GM18499 (cell line): ENCODE data around the gene TACC2.
"Not testable (repeated sequence)": the region's sequence is repeated elsewhere in the genome, so short reads cannot be mapped to it uniquely, and the experiment has no call there.

Source experiments
- ATAC-seq: cut with Tn5 transposase; IDR thresholded peaks from one replicate; pipeline ENCODE4 v1.9.1; 2021; ENCODE audit warnings: moderate number of reproducible peaks; ENCODE audit not compliant: insufficient read depth, unreplicated experiment

TACC2 gene

GRCh38 chr10:122084286-122085041 lies 95.5 kb downstream of the TACC2 start:
- no peak for ATAC-seq

- ATAC-seq: no peak
Measured at GRCh38 chr10:122085423-122085911, 96.5 kb downstream of the TACC2 start.

DNA sequence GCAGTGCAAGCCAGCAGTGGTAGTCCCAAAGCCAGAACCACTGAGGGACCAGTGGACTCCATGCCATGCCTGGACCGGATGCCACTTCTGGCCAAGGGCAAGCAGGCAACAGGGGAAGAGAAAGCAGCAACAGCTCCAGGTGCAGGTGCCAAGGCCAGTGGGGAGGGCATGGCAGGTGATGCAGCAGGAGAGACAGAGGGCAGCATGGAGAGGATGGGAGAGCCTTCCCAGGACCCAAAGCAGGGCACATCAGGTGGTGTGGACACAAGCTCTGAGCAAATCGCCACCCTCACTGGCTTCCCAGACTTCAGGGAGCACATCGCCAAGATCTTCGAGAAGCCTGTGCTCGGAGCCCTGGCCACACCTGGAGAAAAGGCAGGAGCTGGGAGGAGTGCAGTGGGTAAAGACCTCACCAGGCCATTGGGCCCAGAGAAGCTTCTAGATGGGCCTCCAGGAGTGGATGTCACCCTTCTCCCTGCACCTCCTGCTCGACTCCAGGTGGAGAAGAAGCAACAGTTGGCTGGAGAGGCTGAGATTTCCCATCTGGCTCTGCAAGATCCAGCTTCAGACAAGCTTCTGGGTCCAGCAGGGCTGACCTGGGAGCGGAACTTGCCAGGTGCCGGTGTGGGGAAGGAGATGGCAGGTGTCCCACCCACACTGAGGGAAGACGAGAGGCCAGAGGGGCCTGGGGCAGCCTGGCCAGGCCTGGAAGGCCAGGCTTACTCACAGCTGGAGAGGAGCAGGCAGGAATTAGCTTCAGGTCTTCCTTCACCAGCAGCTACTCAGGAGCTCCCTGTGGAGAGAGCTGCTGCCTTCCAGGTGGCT lies 97.7 kb downstream of the TACC2 start:
- ATAC-seq: no peak

DNA sequence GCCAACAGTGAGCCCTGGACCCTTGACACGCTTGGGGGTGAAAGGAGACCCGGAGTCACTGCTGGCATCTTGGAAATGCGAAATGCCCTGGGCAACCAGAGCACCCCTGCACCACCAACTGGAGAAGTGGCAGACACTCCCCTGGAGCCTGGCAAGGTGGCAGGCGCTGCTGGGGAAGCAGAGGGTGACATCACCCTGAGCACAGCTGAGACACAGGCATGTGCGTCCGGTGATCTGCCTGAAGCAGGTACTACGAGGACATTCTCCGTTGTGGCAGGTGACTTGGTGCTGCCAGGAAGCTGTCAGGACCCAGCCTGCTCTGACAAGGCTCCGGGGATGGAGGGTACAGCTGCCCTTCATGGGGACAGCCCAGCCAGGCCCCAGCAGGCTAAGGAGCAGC lies 98.5 kb downstream of the TACC2 start:
- ATAC-seq: no peak

DNA sequence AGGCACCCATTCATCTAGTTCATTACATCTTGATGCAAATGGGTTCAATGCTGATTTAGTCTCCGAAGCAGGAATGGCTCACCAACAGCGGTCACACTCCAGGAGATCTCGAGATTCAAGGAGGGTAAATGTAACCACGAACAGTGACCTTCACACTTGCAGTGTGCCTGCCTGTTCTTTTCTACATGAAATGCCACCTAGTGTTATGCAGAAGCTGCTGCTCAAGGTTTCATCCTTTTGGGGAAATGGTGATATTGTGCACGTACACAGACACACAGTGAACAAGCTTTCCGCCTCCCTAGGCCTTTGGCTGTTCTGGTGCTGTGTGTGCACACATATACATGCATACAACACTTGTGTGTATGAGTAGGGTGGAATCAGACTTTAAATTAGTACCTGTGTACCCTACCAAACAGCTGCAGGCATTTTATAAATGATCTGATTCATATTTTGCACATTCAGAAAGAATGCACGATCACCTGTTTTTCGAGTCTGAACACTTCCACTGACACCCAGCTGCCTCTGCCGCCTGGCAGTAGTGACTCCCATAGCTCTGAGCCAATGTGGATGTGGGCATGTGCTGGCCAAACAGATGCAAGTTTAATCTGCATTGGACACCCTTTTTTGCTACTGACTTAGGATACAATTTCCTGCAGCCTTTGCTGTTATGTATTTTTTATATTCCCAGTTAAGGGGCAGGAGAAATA lies 100.5 kb downstream of the TACC2 start:
- no peak for ATAC-seq

DNA sequence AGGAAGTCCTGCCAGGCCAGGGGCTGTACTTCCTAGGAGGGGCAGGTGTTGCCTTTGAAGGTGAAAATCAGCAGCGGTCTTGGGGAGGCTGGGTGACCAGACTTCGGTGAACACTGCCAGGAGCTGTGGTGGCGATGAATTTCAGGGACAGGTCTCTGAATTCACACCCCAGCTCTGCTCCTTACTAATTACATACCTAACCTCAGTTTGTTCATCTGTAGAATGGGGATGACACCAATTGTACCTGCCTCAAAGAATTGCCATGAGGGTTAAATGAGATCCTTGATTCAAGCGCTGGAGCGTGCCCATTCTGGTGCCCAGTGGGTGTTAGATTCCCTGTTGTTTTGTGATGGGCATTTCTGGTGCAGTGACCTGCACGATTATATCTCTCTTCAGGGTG lies 102.8 kb downstream of the TACC2 start:
- ATAC-seq: no peak

GRCh38 chr10:122093076-122093475 lies 104.1 kb downstream of the TACC2 start:
- ATAC-seq: no peak

GRCh38 chr10:122096181-122096580 lies 107.2 kb downstream of the TACC2 start:
- ATAC-seq: not testable (repeated sequence)

GRCh38 chr10:122096705-122097104 lies 107.7 kb downstream of the TACC2 start:
- no peak for ATAC-seq

DNA sequence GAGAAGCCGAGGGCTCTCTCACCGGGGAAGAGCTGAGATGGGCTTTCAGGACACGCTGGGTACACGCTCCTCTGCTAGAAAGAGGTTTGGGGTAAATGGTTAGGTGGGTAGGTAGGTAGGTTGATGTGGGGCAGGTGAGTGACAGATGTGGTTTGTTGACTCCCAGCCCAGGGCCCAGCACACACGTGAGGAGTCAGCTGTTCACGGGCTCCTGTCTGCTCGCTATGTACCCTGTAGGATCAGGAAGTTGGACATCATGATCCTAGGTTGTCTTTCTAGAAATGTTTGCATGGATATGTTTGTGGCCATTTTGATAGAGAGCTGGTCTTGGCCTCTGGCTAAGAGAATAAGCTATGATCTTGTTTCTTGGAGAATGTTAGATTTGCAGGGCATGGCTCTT lies 109.0 kb downstream of the TACC2 start:
- ATAC-seq: no peak

GRCh38 chr10:122098924-122099323 lies 110.0 kb downstream of the TACC2 start:
- no peak for ATAC-seq

DNA sequence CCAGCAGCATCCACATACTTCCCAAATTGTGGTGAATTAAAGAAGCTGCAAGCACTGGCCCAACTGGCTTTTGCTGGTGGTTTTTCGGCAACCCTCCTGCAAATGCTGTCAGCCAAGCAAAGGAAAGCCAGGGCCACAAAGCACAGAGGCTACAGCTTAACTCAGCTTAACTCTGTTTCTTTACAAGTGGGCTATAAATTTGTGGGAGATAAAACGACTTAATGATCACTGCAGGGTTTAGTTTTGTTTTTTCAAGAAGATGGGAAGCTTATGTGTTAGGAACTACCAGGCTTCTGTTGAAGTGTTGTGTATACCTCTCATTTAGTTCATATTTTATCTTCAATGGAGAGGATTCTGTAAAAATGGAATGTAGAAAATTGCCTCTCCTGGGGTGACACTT lies 110.6 kb downstream of the TACC2 start:
- no peak for ATAC-seq

- no peak for ATAC-seq
Measured at GRCh38 chr10:122102146-122102868, 113.3 kb downstream of the TACC2 start.

DNA sequence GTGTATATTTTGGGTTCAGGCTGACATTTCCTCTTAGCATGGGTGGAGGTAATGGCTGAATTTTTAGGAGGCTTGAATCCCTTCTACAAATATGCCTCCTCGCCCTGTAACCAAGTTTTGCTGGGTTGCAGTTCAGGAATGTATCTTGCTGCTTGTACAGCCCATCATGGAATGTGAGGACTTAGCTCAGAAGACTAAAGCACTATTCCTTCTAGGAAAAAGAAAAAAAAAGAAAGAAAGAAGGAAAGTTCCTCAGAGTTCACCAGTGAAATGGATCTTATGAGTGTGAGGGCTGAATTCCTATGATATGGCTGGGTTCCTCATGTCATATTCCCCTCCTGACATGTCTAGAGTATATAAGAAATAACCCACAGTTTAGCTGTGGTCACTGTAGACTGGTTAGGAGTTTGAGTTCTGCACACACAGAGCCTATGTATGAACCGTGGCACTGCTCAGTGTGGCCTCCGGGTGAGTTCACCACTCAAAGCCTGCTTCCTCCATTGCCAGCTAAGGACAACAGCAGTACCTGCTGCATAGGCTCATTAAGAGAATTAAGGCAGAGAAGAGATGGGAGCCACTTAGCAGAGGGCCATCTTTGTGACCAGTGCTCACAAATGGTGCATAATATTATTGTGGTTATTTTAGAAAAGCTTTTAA lies 114.0 kb downstream of the TACC2 start:
- ATAC-seq: no peak

GRCh38 chr10:122103592-122103991 lies 114.6 kb downstream of the TACC2 start:
- ATAC-seq: no peak

GRCh38 chr10:122108786-122109185 lies 119.8 kb downstream of the TACC2 start:
- ATAC-seq: not testable (repeated sequence)

- ATAC-seq: no peak
Measured at GRCh38 chr10:122112021-122112616, 123.2 kb downstream of the TACC2 start.

DNA sequence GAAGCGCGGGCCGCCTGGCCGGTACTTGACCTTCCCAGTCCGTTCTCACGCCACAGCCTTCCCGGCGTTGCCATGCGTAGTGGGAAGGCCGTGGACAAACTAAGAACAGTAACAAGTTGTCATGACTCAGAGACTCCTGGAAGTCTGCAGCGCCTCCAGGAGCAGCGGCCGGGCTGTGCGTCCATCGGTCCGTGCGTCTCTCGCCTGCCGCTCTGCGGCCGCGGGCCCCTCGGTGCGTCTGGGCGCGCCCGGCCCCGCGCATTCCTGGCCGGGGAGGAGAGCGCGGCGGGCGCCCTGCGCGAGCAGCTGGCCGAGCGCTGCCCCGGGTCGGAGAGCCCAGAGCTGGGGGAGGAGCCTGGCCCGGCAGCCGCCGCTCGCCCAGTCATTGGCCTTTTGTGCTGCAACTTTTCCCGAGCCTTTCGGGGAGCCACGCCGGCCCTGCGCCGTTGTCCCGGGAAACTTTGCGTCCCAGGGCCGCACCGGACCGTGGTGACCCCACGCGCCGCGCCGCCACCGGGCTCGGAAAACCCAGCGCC lies 123.7 kb downstream of the TACC2 start:
- no peak for ATAC-seq
